Measurements from ENCODE around the gene WASL.

DNA sequence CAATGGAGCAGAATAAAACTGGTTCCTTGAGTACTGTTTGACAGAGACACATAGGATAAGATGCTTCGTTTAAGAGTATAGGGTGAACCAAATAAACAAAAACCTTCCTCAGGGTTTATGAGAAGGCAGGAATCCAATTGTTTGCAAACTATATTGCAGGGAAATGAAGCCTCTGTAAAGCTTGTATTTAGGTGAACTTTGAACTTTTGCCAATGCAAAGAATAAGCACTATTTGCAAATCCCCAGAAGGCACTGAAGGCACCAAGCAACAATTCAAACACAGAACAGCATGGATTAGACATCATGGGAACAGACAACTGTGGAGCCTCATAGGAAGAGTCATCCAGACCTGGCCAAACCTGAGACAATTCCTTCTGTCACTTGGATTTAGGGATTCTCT is 47.1 kb upstream of the WASL start:
- TF ChIP-seq, protein P1, sequence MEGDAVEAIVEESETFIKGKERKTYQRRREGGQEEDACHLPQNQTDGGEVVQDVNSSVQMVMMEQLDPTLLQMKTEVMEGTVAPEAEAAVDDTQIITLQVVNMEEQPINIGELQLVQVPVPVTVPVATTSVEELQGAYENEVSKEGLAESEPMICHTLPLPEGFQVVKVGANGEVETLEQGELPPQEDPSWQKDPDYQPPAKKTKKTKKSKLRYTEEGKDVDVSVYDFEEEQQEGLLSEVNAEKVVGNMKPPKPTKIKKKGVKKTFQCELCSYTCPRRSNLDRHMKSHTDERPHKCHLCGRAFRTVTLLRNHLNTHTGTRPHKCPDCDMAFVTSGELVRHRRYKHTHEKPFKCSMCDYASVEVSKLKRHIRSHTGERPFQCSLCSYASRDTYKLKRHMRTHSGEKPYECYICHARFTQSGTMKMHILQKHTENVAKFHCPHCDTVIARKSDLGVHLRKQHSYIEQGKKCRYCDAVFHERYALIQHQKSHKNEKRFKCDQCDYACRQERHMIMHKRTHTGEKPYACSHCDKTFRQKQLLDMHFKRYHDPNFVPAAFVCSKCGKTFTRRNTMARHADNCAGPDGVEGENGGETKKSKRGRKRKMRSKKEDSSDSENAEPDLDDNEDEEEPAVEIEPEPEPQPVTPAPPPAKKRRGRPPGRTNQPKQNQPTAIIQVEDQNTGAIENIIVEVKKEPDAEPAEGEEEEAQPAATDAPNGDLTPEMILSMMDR (IDR thresholded peaks at IDR 0.05), result no peak
- TF ChIP-seq TEAD4 (CRISPR knock-in tag; IDR thresholded peaks at IDR 0.05) (no peak), ZNF121 (CRISPR knock-in tag; IDR thresholded peaks at IDR 0.05) (no peak), FOXJ3 (CRISPR knock-in tag; IDR thresholded peaks at IDR 0.05; ENCODE audit: borderline replicate concordance) (no peak), ELF4 (CRISPR knock-in tag; IDR thresholded peaks at IDR 0.05; ENCODE audit: low read depth) (no peak), MXD4 (CRISPR knock-in tag; IDR thresholded peaks at IDR 0.05; ENCODE audit: borderline replicate concordance) (no peak)
- TF ChIP-seq, protein P2, sequence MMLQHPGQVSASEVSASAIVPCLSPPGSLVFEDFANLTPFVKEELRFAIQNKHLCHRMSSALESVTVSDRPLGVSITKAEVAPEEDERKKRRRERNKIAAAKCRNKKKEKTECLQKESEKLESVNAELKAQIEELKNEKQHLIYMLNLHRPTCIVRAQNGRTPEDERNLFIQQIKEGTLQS (CRISPR knock-in tag; conservative IDR thresholded peaks at IDR 0.05), result no peak
- TF ChIP-seq, protein P3, sequence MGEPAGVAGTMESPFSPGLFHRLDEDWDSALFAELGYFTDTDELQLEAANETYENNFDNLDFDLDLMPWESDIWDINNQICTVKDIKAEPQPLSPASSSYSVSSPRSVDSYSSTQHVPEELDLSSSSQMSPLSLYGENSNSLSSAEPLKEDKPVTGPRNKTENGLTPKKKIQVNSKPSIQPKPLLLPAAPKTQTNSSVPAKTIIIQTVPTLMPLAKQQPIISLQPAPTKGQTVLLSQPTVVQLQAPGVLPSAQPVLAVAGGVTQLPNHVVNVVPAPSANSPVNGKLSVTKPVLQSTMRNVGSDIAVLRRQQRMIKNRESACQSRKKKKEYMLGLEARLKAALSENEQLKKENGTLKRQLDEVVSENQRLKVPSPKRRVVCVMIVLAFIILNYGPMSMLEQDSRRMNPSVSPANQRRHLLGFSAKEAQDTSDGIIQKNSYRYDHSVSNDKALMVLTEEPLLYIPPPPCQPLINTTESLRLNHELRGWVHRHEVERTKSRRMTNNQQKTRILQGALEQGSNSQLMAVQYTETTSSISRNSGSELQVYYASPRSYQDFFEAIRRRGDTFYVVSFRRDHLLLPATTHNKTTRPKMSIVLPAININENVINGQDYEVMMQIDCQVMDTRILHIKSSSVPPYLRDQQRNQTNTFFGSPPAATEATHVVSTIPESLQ (CRISPR knock-in tag; IDR thresholded peaks at IDR 0.05), result no peak
